ENCODE results near the gene SLC13A2. TPM values are rescaled to one million over a fixed set of nuclear protein-coding genes. Genes with fewer than 3 reads are reported as not detected.
A peak's percentile ranks its signal among the peaks of the same experiment; 100 is the strongest.

SLC13A2 gene
- total RNA-seq, 1 experiment from 2014 or later = not detected

DNA sequence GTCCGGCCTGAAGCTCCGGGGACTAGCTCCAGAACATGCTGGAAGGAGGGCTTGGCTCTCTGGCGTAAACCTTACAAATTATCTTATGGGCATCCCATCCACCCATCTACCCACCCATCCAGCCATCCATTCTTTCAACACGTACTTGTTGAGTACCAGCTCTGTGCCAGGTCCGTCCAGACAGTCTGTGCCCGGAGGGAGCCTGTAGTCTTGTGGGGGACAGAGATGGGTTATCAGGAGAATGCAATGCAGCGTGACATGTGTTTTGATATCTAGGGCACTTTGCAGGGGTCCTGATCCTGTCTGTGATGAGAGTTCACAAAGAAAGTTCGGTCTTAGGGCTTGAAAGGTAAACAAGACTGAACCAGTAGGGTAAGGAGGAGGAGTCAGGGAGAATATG lies 4.1 kb upstream of the SLC13A2 start:
- H3K79me2 ChIP-seq (ENCODE audit: insufficient read depth, low read length) = no peaks in the 10 kb centered on the region
- no peaks in the 10 kb centered on the region for H3K9me3 ChIP-seq (ENCODE audit: control insufficient read depth, low read depth, low read length)
- H2BK12ac ChIP-seq (ENCODE audit: insufficient read length, low read depth, low read length) = no peak overlapping the region
- no peak overlapping the region for H3T11ph ChIP-seq (ENCODE audit: low read length)
- no peaks in the 10 kb centered on the region; the same call in 1 of the 2 replicates for H3K4me1 ChIP-seq (ENCODE audit: insufficient read depth, low read length)
- no peak overlapping the region for H3K4ac ChIP-seq (ENCODE audit: low read depth, low read length)
- no peak overlapping the region for H4K91ac ChIP-seq (ENCODE audit: insufficient read length, low read depth, low read length)
- no CpG with 5 or more reads among the region's 8 CpGs for WGBS (ENCODE audit: extremely low coverage, insufficient read length, low lambda C conversion rate)
- Mint-ChIP-seq H3K9me3 (no peaks in the 10 kb centered on the region), H3K27ac (peak overlapping the region in 1 of 3 experiments; percentile 13; a peak in 1 of 7 replicates), H3K4me3 (no peak overlapping the region), H3K27me3 (ENCODE audit: low read depth) (peaks cover 29% of the 10 kb centered on the region), H3K36me3 (ENCODE audit: insufficient read depth in 1 of 3, low read depth in 3 of 3) (no peaks in the 10 kb centered on the region), H3K4me1 (peaks cover 7 to 24% of the 10 kb centered on the region in 2 experiments)
- no peak overlapping the region for H3K4me2 ChIP-seq (ENCODE audit: insufficient read depth, insufficient read length, low read length)
- no peak overlapping the region for H3K9ac ChIP-seq (ENCODE audit: extremely low read depth, insufficient read length, low read length)
- H2BK20ac ChIP-seq (ENCODE audit: low read depth, low read length, poor library complexity, severe bottlenecking) = no peak overlapping the region
- no peak for DNase-seq
- no peaks in the 10 kb centered on the region for H3K79me1 ChIP-seq (ENCODE audit: insufficient read depth, low read depth, low read length, poor library complexity, severe bottlenecking)
- H2BK15ac ChIP-seq (ENCODE audit: low read depth, low read length) = no peak overlapping the region
- H3K23ac ChIP-seq (ENCODE audit: insufficient read length, low read depth, low read length) = no peak overlapping the region
- H4K5ac ChIP-seq (ENCODE audit: insufficient read length, low read depth, low read length) = no peak overlapping the region
- no peak overlapping the region for H4K8ac ChIP-seq (replicated peaks; ENCODE audit: insufficient read length, low read depth, low read length)
- no peak overlapping the region for H3K14ac ChIP-seq (ENCODE audit: insufficient read depth, low read length)
- H3K27ac ChIP-seq (ENCODE audit: insufficient read length, low read depth, low read length) = no peak overlapping the region
- H2BK120ac ChIP-seq (ENCODE audit: low read depth, low read length, poor library complexity, severe bottlenecking) = no peak overlapping the region
- H2AK5ac ChIP-seq (ENCODE audit: insufficient read length, low read length) = no peak overlapping the region
- no peak overlapping the region for H3K56ac ChIP-seq (ENCODE audit: insufficient read length, low read depth, low read length)
- no peak overlapping the region for H2BK5ac ChIP-seq (ENCODE audit: insufficient read length, low read length)
- no peak overlapping the region for H3K18ac ChIP-seq (ENCODE audit: insufficient read length, low read depth, low read length)
- no peaks in the 10 kb centered on the region for H3K23me2 ChIP-seq (ENCODE audit: insufficient read length, low read depth, low read length, poor library complexity, severe bottlenecking)
- H2AFZ ChIP-seq (ENCODE audit: low read length) = no peak overlapping the region
- TF ChIP-seq, protein P1, sequence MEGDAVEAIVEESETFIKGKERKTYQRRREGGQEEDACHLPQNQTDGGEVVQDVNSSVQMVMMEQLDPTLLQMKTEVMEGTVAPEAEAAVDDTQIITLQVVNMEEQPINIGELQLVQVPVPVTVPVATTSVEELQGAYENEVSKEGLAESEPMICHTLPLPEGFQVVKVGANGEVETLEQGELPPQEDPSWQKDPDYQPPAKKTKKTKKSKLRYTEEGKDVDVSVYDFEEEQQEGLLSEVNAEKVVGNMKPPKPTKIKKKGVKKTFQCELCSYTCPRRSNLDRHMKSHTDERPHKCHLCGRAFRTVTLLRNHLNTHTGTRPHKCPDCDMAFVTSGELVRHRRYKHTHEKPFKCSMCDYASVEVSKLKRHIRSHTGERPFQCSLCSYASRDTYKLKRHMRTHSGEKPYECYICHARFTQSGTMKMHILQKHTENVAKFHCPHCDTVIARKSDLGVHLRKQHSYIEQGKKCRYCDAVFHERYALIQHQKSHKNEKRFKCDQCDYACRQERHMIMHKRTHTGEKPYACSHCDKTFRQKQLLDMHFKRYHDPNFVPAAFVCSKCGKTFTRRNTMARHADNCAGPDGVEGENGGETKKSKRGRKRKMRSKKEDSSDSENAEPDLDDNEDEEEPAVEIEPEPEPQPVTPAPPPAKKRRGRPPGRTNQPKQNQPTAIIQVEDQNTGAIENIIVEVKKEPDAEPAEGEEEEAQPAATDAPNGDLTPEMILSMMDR (conservative IDR thresholded peaks at IDR 0.05) = no peak
- H4K20me1 ChIP-seq (ENCODE audit: control insufficient read depth, insufficient read depth, insufficient read length) = no peaks in the 10 kb centered on the region
- no peaks in the 10 kb centered on the region; the same call in 1 of the 2 replicates for H3K27me3 ChIP-seq (ENCODE audit: insufficient read depth, low read length)
